Pancreas (tissue), 10 donors: Measurements from ENCODE around the gene ARHGEF1. TPM values are rescaled to one million over a fixed set of nuclear protein-coding genes. Genes with fewer than 3 reads are reported as not detected.

Experiments used
- ATAC-seq, 4 donors: fragments of 200-7000 bp; cut with Tn5 transposase; one replicate each; pipeline versions ENCODE4 v1.8.0 to v1.9.1; 2020; ENCODE audit warnings: mild to moderate bottlenecking in 4 of 4, moderate library complexity in 4 of 4
- DNase-seq, 6 donors: peaks; one replicate each; pipeline ENCODE4 v3.0.0-alpha.2; 2020
- FAIRE-seq: peaks from 2 replicates; lab custom pipeline; 2012; peaks lifted over from hg19 to GRCh38; lab: Jason Lieb, UNC
- H3K27ac ChIP-seq, 4 donors: fragments of 200-600 bp; sonication (generic); 1 replicate in 3 of 4; 2 replicates in 1 of 4; pipeline versions ENCODE4 v1.5.0 to v1.8.0; 2020
- H3K27me3 ChIP-seq, 4 donors: fragments of 200-600 bp; one replicate each; pipeline ENCODE4 v1.8.0; 2021
- H3K36me3 ChIP-seq, 3 donors: fragments of 200-600 bp; sonication (generic) in 1 of 3; one replicate each; pipeline versions ENCODE4 v1.5.0 to v1.8.0; 2020 to 2021
- H3K4me1 ChIP-seq, 3 donors: fragments of 200-600 bp; one replicate each; pipeline ENCODE4 v1.8.0; 2021
- H3K4me3 ChIP-seq, 4 donors: fragments of 200-600 bp; sonication (generic) in 2 of 4; one replicate each; pipeline versions ENCODE4 v1.5.0 to v1.8.0; 2020 to 2021
- H3K9me3 ChIP-seq, 4 donors: fragments of 200-600 bp; one replicate each; pipeline ENCODE4 v1.8.0; 2021
- CTCF ChIP-seq, 4 donors: fragments of 200-600 bp; sonication (generic) in 3 of 4; IDR thresholded peaks; one replicate each; pipeline versions ENCODE4 v1.5.0 to v1.8.0; 2021; ENCODE audit warnings: antibody characterized with exemption in 4 of 4
- WGBS, 2 donors: extraction: QIAGEN DNeasy Blood & Tissue Kit; methylation state at CpG; one replicate each; pipeline ENCODE4 v1.1.7; 2013; 5-methylcytosine and 5-hydroxymethylcytosine counted together
- intact Hi-C, 3 donors: fragments of 100-400 bp; cut with DNase I; formaldehyde crosslinking; loops; one replicate each; pipeline versions ENCODE4 v1.11.1 to v1.14.2; 2022
- polyA plus RNA-seq, 2 donors: library from polyadenylated mRNA; stranded (reverse); fragments of 200-250 nt; gene quantifications; one replicate each; pipeline ENCODE4 v1.2.3, GENCODE V29; 2013
- total RNA-seq, 6 donors: library from RNA; stranded (reverse); fragmentation: NEBNext Ultra II Directional in 4 of 6; extraction: Animal tissue kit (Norgen Biotek cat#: 25700) in 4 of 6; gene quantifications; one replicate each; pipeline versions ENCODE4 v1.2.1 to v1.2.4, GENCODE V29; 2021 to 2023
- donor health status: healthy with polysubstance abuse.
- donor health status: DM: no; HTN: no; CAD: no; lungs with moderate emphysema.
- donor health status: DM: no; HTN: no; CAD: no.
- donor health status: control.
- donor health status: control.
- donor health status: Bipolar disorder and iron deficiency.
- donor health status: DM: yes; HTN: yes; CAD: no.
- donor health status: DM: no; HTN: no; CAD: no.
- donor health status: DM: no; HTN: no; CAD: no.
- donor health status: DM: yes; HTN: yes; CAD: no.

ARHGEF1 gene
- total and polyA plus RNA-seq, 8 donors = 26.3 to 179 (median 39.3) TPM

- Histone ChIP-seq H3K9me3 (no peaks in the 10 kb centered on the region), H3K4me3 (no peak overlapping the region), H3K4me1 (no peaks in the 10 kb centered on the region), H3K27ac (no peak overlapping the region), H3K27me3 (peaks cover 0 to 7% (median 0%) of the 10 kb centered on the region in 4 donors), H3K36me3 (no peaks in the 10 kb centered on the region)
- peak in 1 of 6 donors; percentile 30 for DNase-seq
- ATAC-seq = no peak
- WGBS, 2 donors = 34 to 36% methylated on average over 21 to 27 of the region's 27 CpGs
- TF ChIP-seq CTCF (IDR thresholded peaks at IDR 0.05) = no peak
- no peak for FAIRE-seq
- intact Hi-C loops = no loop called here
Observed at GRCh38 chr19:41915776-41916414, 32.9 kb downstream of the ARHGEF1 start.

- intact Hi-C loops = no loop called here
- H3K9me3 ChIP-seq = no peaks in the 10 kb centered on the region
- H3K36me3 ChIP-seq = no peaks in the 10 kb centered on the region
- ATAC-seq (no peak), FAIRE-seq (no peak), DNase-seq (peak in 2 of 6 donors; percentile 16 to 51)
- no peak overlapping the region for H3K4me3 ChIP-seq
- WGBS, 2 donors = 38 to 40% methylated on average over 12 of the region's 12 CpGs
- H3K4me1 ChIP-seq = no peaks in the 10 kb centered on the region
- no peak overlapping the region for H3K27ac ChIP-seq
- TF ChIP-seq CTCF (IDR thresholded peaks at IDR 0.05) = no peak
- peaks cover 0 to 7% (median 0%) of the 10 kb centered on the region in 4 donors for H3K27me3 ChIP-seq
Observed at GRCh38 chr19:41917676-41918075, 34.7 kb downstream of the ARHGEF1 start.

GRCh38 chr19:41918095-41918494, 35.1 kb downstream of the ARHGEF1 start:
- Histone ChIP-seq H3K4me3 (no peak overlapping the region), H3K9me3 (no peaks in the 10 kb centered on the region), H3K27me3 (peaks cover 0 to 7% (median 0%) of the 10 kb centered on the region in 4 donors), H3K36me3 (no peaks in the 10 kb centered on the region), H3K27ac (no peak overlapping the region), H3K4me1 (no peaks in the 10 kb centered on the region)
- FAIRE-seq = no peak
- TF ChIP-seq CTCF (IDR thresholded peaks at IDR 0.05) = no peak
- 73 to 86% methylated on average over 6 of the region's 6 CpGs for WGBS, 2 donors
- no peak for DNase-seq
- intact Hi-C loops = no loop called here
- no peak for ATAC-seq

GRCh38 chr19:41918653-41919244, 35.8 kb downstream of the ARHGEF1 start:
- peaks cover 0 to 7% (median 0%) of the 10 kb centered on the region in 4 donors for H3K27me3 ChIP-seq
- no peak for DNase-seq
- 80 to 90% methylated on average over 5 of the region's 5 CpGs for WGBS, 2 donors

More at GRCh38 chr19:41918653-41919244, 35.8 kb downstream of the ARHGEF1 start:
- intact Hi-C loops = no loop called here
- H3K27ac ChIP-seq = no peak overlapping the region
- no peak for TF ChIP-seq CTCF (IDR thresholded peaks at IDR 0.05)
- ATAC-seq (no peak), FAIRE-seq (no peak)
- H3K9me3 ChIP-seq = no peaks in the 10 kb centered on the region
- H3K36me3 ChIP-seq = no peaks in the 10 kb centered on the region
- H3K4me1 ChIP-seq = no peaks in the 10 kb centered on the region
- no peak overlapping the region for H3K4me3 ChIP-seq
